Kidney epithelial cell (primary cell): ENCODE data around the gene RABIF. TPM values are rescaled to one million over a fixed set of nuclear protein-coding genes. Genes with fewer than 3 reads are reported as not detected.
"Not testable (repeated sequence)": the region's sequence is repeated elsewhere in the genome, so short reads cannot be mapped to it uniquely, and the experiment has no call there.

ENCODE experiments used
- DNase-seq: peaks from one replicate; pipeline ENCODE4 v3.0.0-alpha.2; 2010; ENCODE audit warnings: low read depth
- H3K27me3 ChIP-seq: 2 replicates; pipeline ENCODE4 v1.6.0; 2011; ENCODE audit warnings: low read length; ENCODE audit not compliant: control insufficient read depth, insufficient read depth
- H3K36me3 ChIP-seq: 2 replicates; pipeline ENCODE4 v1.5.1; 2011; ENCODE audit warnings: low read length; ENCODE audit not compliant: control insufficient read depth, insufficient read depth
- H3K4me3 ChIP-seq: 2 replicates; pipeline ENCODE4 v1.5.1; 2011; ENCODE audit warnings: low read depth, mild to moderate bottlenecking, control low read depth, low read length
- CTCF ChIP-seq: IDR thresholded peaks from 2 replicates; pipeline ENCODE4 v1.5.1; 2011; ENCODE audit warnings: mild to moderate bottlenecking, moderate library complexity, low read length, control low read depth, inconsistent platforms; ENCODE audit not compliant: insufficient read depth, poor library complexity, severe bottlenecking
- total RNA-seq: library from RNA; depleted of rRNA; stranded (reverse); fragments of >200 nt; gene quantifications from 2 replicates; pipeline ENCODE4 v1.2.3, GENCODE V29; 2015

RABIF gene
- total RNA-seq, 1 donor from 2014 or later: 7.0 TPM

- Histone ChIP-seq H3K4me3 (no peak overlapping the region), H3K27me3 (no peaks in the 10 kb centered on the region), H3K36me3 (no peaks in the 10 kb centered on the region)
- DNase-seq: no peak
- no peak for TF ChIP-seq CTCF
Measured at GRCh38 chr1:202908998-202909397, 20.0 kb upstream of the RABIF start.

GRCh38 chr1:202905331-202905730 is 16.4 kb upstream of the RABIF start:
- Histone ChIP-seq H3K4me3 (no peak overlapping the region), H3K27me3 (no peaks in the 10 kb centered on the region), H3K36me3 (no peaks in the 10 kb centered on the region)
- no peak for DNase-seq
- TF ChIP-seq CTCF: no peak

- not testable (repeated sequence) for H3K36me3 ChIP-seq, H3K27me3 ChIP-seq, H3K4me3 ChIP-seq, DNase-seq
Measured at GRCh38 chr1:202903808-202904207, 14.9 kb upstream of the RABIF start.

GRCh38 chr1:202901555-202901954 is 12.6 kb upstream of the RABIF start:
- Histone ChIP-seq H3K36me3 (no peaks in the 10 kb centered on the region), H3K27me3 (no peaks in the 10 kb centered on the region)

GRCh38 chr1:202892501-202892900 is 3.6 kb upstream of the RABIF start:
- H3K4me3 ChIP-seq: no peak overlapping the region
- TF ChIP-seq CTCF: no peak
- H3K36me3 ChIP-seq: no peaks in the 10 kb centered on the region
- DNase-seq: no peak
- H3K27me3 ChIP-seq: no peaks in the 10 kb centered on the region

More at GRCh38 chr1:202901555-202901954, 12.6 kb upstream of the RABIF start:
- no peak for TF ChIP-seq CTCF
- DNase-seq: no peak
- no peak overlapping the region for H3K4me3 ChIP-seq

- Histone ChIP-seq H3K27me3 (no peaks in the 10 kb centered on the region), H3K4me3 (no peak overlapping the region), H3K36me3 (no peaks in the 10 kb centered on the region)
- DNase-seq: no peak
- no peak for TF ChIP-seq CTCF
Measured at GRCh38 chr1:202890392-202890791, 1.4 kb upstream of the RABIF start.
